Neural cell (in vitro differentiated cells): ENCODE results near the gene NRF1. TPM values are rescaled to one million over a fixed set of nuclear protein-coding genes. Genes with fewer than 3 reads are reported as not detected.

Source experiments
- H2AFZ ChIP-seq: fragments of 200-600, 300-800 bp; sonication (generic), shearing (Covaris generic); 2 replicates; pipeline ENCODE4 v1.6.0; 2014; ENCODE audit warnings: low read depth, mild to moderate bottlenecking, antibody characterized with exemption, low read length, moderate library complexity
- H3F3A ChIP-seq: fragments of 200-600 bp; shearing (Covaris generic); 2 replicates; pipeline ENCODE4 v1.6.1; 2016; ENCODE audit warnings: mild to moderate bottlenecking, moderate library complexity, mixed read lengths, antibody characterized with exemption, low read length; ENCODE audit not compliant: insufficient read depth, poor library complexity, severe bottlenecking
- H3K27ac ChIP-seq: fragments of 200-600, 300-800 bp; sonication (generic), shearing (Covaris generic); 2 replicates; pipeline ENCODE4 v1.5.1; 2014; ENCODE audit warnings: mild to moderate bottlenecking, low read length, moderate library complexity
- H3K27me3 ChIP-seq: fragments of 300-800, 200-600 bp; sonication (generic), shearing (Covaris generic); 2 replicates; pipeline ENCODE4 v1.6.0; 2014; ENCODE audit warnings: mild to moderate bottlenecking, low read depth, low read length, moderate library complexity; ENCODE audit not compliant: insufficient read depth
- H3K36me3 ChIP-seq: fragments of 300-800, 200-600 bp; sonication (generic), shearing (Covaris generic); 2 replicates; pipeline ENCODE4 v1.5.1; 2014; ENCODE audit warnings: mild to moderate bottlenecking, antibody characterized with exemption, low read length, moderate library complexity; ENCODE audit not compliant: insufficient read depth
- H3K4me2 ChIP-seq: fragments of 300-800, 200-600 bp; sonication (generic), shearing (Covaris generic); 2 replicates; pipeline ENCODE4 v1.6.0; 2014; ENCODE audit warnings: mild to moderate bottlenecking, low read length
- H3K4me3 ChIP-seq: fragments of 300-800, 200-600 bp; sonication (generic), shearing (Covaris generic); 2 replicates; pipeline ENCODE4 v1.5.1; 2014; ENCODE audit warnings: mild to moderate bottlenecking, low read length, moderate library complexity
- H3K79me2 ChIP-seq: fragments of 200-600 bp; shearing (Covaris generic); replicated peaks from 2 replicates; pipeline ENCODE4 v1.6.0; 2014; ENCODE audit warnings: mild to moderate bottlenecking, low read length, moderate library complexity; ENCODE audit not compliant: insufficient read depth
- H3K9ac ChIP-seq: fragments of 300-800, 200-600 bp; sonication (generic), shearing (Covaris generic); 2 replicates; pipeline ENCODE4 v1.6.1; 2016; ENCODE audit warnings: mild to moderate bottlenecking, low read length, mixed read lengths
- H3K9me2 ChIP-seq: fragments of 200-600 bp; shearing (Covaris generic); 2 replicates; pipeline ENCODE4 v1.6.1; 2016; ENCODE audit warnings: mild to moderate bottlenecking, low read length, mixed read lengths; ENCODE audit not compliant: insufficient read depth
- H3K9me3 ChIP-seq: fragments of 200-600, 300-800 bp; sonication (generic), shearing (Covaris generic); 2 replicates; pipeline ENCODE4 v1.6.1; 2016; ENCODE audit warnings: mild to moderate bottlenecking, mixed run types, low read length, moderate library complexity, mixed read lengths
- H4K20me1 ChIP-seq: fragments of 200-600 bp; shearing (Covaris generic); 2 replicates; pipeline ENCODE4 v1.6.1; 2016; ENCODE audit warnings: mild to moderate bottlenecking, mixed run types; ENCODE audit not compliant: insufficient read depth
- CTCF ChIP-seq: fragments of 450-650 bp; IDR thresholded peaks from 2 replicates; pipeline ENCODE4 v1.5.1; 2014; ENCODE audit warnings: antibody characterized with exemption, mild to moderate bottlenecking, moderate library complexity; ENCODE audit not compliant: poor library complexity, severe bottlenecking
- EP300 ChIP-seq: fragments of 450-650 bp; conservative IDR thresholded peaks from 2 replicates; pipeline ENCODE4 v1.6.1; 2014; ENCODE audit warnings: antibody characterized with exemption, mild to moderate bottlenecking, moderate library complexity; ENCODE audit not compliant: poor library complexity, severe bottlenecking
- EZH2 ChIP-seq: fragments of 200-600, 300-800 bp; shearing (Covaris generic), sonication (generic); IDR thresholded peaks from 2 replicates; pipeline ENCODE4 v1.6.1; 2014; ENCODE audit warnings: antibody characterized with exemption, low read length, borderline replicate concordance, mild to moderate bottlenecking; ENCODE audit not compliant: insufficient read depth, poor library complexity, severe bottlenecking
- MXI1 ChIP-seq: fragments of 450-650 bp; conservative IDR thresholded peaks from 2 replicates; pipeline ENCODE4 v1.6.1; 2014; ENCODE audit warnings: antibody characterized with exemption, mild to moderate bottlenecking; ENCODE audit not compliant: poor library complexity, severe bottlenecking
- POLR2AphosphoS5 ChIP-seq: IDR thresholded peaks from 2 replicates; pipeline ENCODE4 v1.6.1; 2012
- RAD21 ChIP-seq: fragments of 450-650 bp; conservative IDR thresholded peaks from 2 replicates; pipeline ENCODE4 v1.6.1; 2014; ENCODE audit warnings: antibody characterized with exemption, mild to moderate bottlenecking, moderate library complexity
- SMC3 ChIP-seq: fragments of 450-650 bp; conservative IDR thresholded peaks from 2 replicates; pipeline ENCODE4 v1.6.1; 2014; ENCODE audit warnings: antibody characterized with exemption, mild to moderate bottlenecking, moderate library complexity; ENCODE audit not compliant: poor library complexity
- TAF1 ChIP-seq: IDR thresholded peaks from 2 replicates; pipeline ENCODE4 v1.6.1; 2012; ENCODE audit warnings: low read depth
- polyA plus RNA-seq: library from polyadenylated mRNA; depleted of rRNA; stranded (reverse); fragments of >200 nt; gene quantifications from 2 replicates; pipeline ENCODE4 v1.2.3, GENCODE V29; 2014
- TF ChIP-seq, protein P1 (sequence below): IDR thresholded peaks from 2 replicates; pipeline ENCODE4 v1.6.1; 2012; ENCODE audit warnings: borderline replicate concordance

NRF1 gene
- polyA plus RNA-seq, 1 donor from 2014 or later = 13.2 TPM

GRCh38 chr7:129721068-129721467 is 109.5 kb downstream of the NRF1 start:
- no peaks in the 10 kb centered on the region for H3K79me2 ChIP-seq
- H4K20me1 ChIP-seq = no peaks in the 10 kb centered on the region
- H3K4me2 ChIP-seq = no peak overlapping the region
- no peak overlapping the region for H3K4me3 ChIP-seq
- no peaks in the 10 kb centered on the region for H3K9me3 ChIP-seq
- no peaks in the 10 kb centered on the region for H3K27me3 ChIP-seq
- TF ChIP-seq TAF1 = no peak
- no peak for TF ChIP-seq SMC3
- no peak for TF ChIP-seq POLR2AphosphoS5
- no peak for TF ChIP-seq MXI1
- no peak for TF ChIP-seq EZH2
- TF ChIP-seq, protein P1, sequence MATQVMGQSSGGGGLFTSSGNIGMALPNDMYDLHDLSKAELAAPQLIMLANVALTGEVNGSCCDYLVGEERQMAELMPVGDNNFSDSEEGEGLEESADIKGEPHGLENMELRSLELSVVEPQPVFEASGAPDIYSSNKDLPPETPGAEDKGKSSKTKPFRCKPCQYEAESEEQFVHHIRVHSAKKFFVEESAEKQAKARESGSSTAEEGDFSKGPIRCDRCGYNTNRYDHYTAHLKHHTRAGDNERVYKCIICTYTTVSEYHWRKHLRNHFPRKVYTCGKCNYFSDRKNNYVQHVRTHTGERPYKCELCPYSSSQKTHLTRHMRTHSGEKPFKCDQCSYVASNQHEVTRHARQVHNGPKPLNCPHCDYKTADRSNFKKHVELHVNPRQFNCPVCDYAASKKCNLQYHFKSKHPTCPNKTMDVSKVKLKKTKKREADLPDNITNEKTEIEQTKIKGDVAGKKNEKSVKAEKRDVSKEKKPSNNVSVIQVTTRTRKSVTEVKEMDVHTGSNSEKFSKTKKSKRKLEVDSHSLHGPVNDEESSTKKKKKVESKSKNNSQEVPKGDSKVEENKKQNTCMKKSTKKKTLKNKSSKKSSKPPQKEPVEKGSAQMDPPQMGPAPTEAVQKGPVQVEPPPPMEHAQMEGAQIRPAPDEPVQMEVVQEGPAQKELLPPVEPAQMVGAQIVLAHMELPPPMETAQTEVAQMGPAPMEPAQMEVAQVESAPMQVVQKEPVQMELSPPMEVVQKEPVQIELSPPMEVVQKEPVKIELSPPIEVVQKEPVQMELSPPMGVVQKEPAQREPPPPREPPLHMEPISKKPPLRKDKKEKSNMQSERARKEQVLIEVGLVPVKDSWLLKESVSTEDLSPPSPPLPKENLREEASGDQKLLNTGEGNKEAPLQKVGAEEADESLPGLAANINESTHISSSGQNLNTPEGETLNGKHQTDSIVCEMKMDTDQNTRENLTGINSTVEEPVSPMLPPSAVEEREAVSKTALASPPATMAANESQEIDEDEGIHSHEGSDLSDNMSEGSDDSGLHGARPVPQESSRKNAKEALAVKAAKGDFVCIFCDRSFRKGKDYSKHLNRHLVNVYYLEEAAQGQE = no peak
- TF ChIP-seq RAD21 = no peak
- TF ChIP-seq CTCF = no peak
- no peak for TF ChIP-seq EP300
- H3F3A ChIP-seq = no peaks in the 10 kb centered on the region
- no peak overlapping the region for H3K9ac ChIP-seq
- H3K27ac ChIP-seq = no peak overlapping the region
- H3K36me3 ChIP-seq = no peaks in the 10 kb centered on the region
- H3K9me2 ChIP-seq = no peaks in the 10 kb centered on the region
- H2AFZ ChIP-seq = no peak overlapping the region

- H4K20me1 ChIP-seq = no peaks in the 10 kb centered on the region
- no peak overlapping the region for H2AFZ ChIP-seq
- no peaks in the 10 kb centered on the region for H3K9me2 ChIP-seq
- H3K36me3 ChIP-seq = no peaks in the 10 kb centered on the region
- no peaks in the 10 kb centered on the region for H3K79me2 ChIP-seq
- no peak overlapping the region for H3K4me2 ChIP-seq
- no peak overlapping the region for H3K9ac ChIP-seq
- no peak overlapping the region for H3K27ac ChIP-seq
- TF ChIP-seq MXI1 = no peak
- no peak for TF ChIP-seq EZH2
- TF ChIP-seq, protein P1 = no peak
- TF ChIP-seq EP300 = no peak
- no peak for TF ChIP-seq POLR2AphosphoS5
- no peak for TF ChIP-seq TAF1
- no peak for TF ChIP-seq CTCF
- H3K4me3 ChIP-seq = no peak overlapping the region
- H3F3A ChIP-seq = no peaks in the 10 kb centered on the region
- no peaks in the 10 kb centered on the region for H3K27me3 ChIP-seq
- no peaks in the 10 kb centered on the region for H3K9me3 ChIP-seq
Measured at GRCh38 chr7:129723679-129724078, 112.2 kb downstream of the NRF1 start.
